Psoas muscle (tissue), 8 donors: ENCODE measurements around the gene KIAA1958. TPM values are rescaled to one million over a fixed set of nuclear protein-coding genes. Genes with fewer than 3 reads are reported as not detected.
"Not testable (repeated sequence)": the region's sequence is repeated elsewhere in the genome, so short reads cannot be mapped to it uniquely, and the experiment has no call there.

Experiments
- ATAC-seq, 4 donors: fragments of 200-7000 bp; cut with Tn5 transposase; one replicate each; pipeline ENCODE4 v1.9.1; 2020; ENCODE audit warnings: moderate library complexity in 3 of 4, mild to moderate bottlenecking in 2 of 4
- DNase-seq, 2 donors: peaks; one replicate each; pipeline ENCODE4 v3.0.0-alpha.2; 2020
- H3K27ac ChIP-seq: fragments of 200-600 bp; one replicate; pipeline ENCODE4 v1.8.0; 2022
- H3K27me3 ChIP-seq, 3 donors: fragments of 200-600 bp in 1 of 3; one replicate each; pipeline versions ENCODE4 v1.6.1 to v1.8.0; 2013 to 2022; ENCODE audit warnings: low read length in 2 of 3, mild to moderate bottlenecking in 2 of 3, moderate library complexity in 1 of 3; ENCODE audit not compliant: insufficient read depth in 3 of 3
- H3K36me3 ChIP-seq, 2 donors: fragments of 200-600 bp in 1 of 2; one replicate each; pipeline versions ENCODE4 v1.6.1 to v1.8.0; 2013 to 2022; ENCODE audit warnings: low read depth in 1 of 2, mild to moderate bottlenecking in 1 of 2, moderate library complexity in 1 of 2; ENCODE audit not compliant: insufficient read depth in 1 of 2
- H3K4me1 ChIP-seq: fragments of 200-600 bp; one replicate; pipeline ENCODE4 v1.8.0; 2022
- H3K4me3 ChIP-seq: fragments of 200-600 bp; one replicate; pipeline ENCODE4 v1.8.0; 2022; ENCODE audit warnings: mild to moderate bottlenecking
- H3K9me3 ChIP-seq: fragments of 200-600 bp; one replicate; pipeline ENCODE4 v1.8.0; 2022
- WGBS, 3 donors: extraction: QIAGEN DNeasy Blood & Tissue Kit; methylation state at CpG; one replicate each; pipeline versions ENCODE4 v1.1.6 to v1.1.7; 2013; 5-methylcytosine and 5-hydroxymethylcytosine counted together
- intact Hi-C, 2 donors: fragments of 100-400 bp; cut with DNase I; formaldehyde crosslinking; loops; one replicate each; pipeline versions ENCODE4 v1.11.0 to v1.14.2; 2022
- polyA plus RNA-seq, 3 donors: library from polyadenylated mRNA; stranded (reverse); fragments of 200-250 nt; gene quantifications; one replicate each; pipeline ENCODE4 v1.2.3, GENCODE V29; 2013
- total RNA-seq, 4 donors: library from RNA; stranded (reverse); fragmentation: NEBNext Ultra II Directional in 2 of 4; extraction: Animal tissue kit (Norgen Biotek cat#: 25700) in 2 of 4; gene quantifications; one replicate each; pipeline versions ENCODE4 v1.2.1 to v1.2.4, GENCODE V29; 2021 to 2023
- TF ChIP-seq, protein P1 (sequence below): fragments of 200-600 bp; IDR thresholded peaks from one replicate; pipeline ENCODE4 v1.8.0; 2022; ENCODE audit warnings: antibody characterized with exemption
- donor health status: healthy with polysubstance abuse.
- donor health status: DM: no; HTN: no; CAD: no; lungs with moderate emphysema.
- donor health status: Bipolar disorder and iron deficiency.
- donor health status: healthy.
- donor health status: DM: yes; HTN: yes; CAD: no.
- donor health status: DM: no; HTN: no; CAD: no.
- donor health status: DM: no; HTN: no; CAD: no.
- donor health status: DM: yes; HTN: yes; CAD: no.

KIAA1958 gene
- total and polyA plus RNA-seq, 7 donors = 0.56 to 4.1 (median 1.5) TPM

DNA sequence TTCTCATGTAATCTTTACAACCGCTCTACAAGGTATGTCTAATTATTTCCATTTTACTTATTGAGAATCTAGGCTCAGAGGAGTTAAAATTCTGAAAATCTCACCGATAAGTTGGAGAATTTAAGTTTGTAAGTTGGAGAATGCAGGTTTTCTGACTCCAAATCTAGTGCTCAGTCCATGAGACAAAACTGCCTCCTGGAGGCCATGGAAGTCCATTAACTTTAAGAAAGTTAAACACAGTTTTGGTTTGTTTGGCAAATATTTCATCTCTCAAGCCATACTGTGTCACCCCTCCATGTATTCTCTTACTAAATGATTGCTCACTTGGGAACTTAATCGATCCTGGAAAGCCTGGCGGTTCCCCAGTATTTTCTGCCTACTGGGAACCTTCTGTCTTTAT is 178.7 kb downstream of the KIAA1958 start:
- no peaks in the 10 kb centered on the region for H3K27me3 ChIP-seq
- no peak for ATAC-seq
- no peaks in the 10 kb centered on the region for H3K36me3 ChIP-seq
- H3K9me3 ChIP-seq = no peaks in the 10 kb centered on the region
- 67 to 81% (median 74%) methylated on average over 4 of the region's 4 CpGs for WGBS, 3 donors
- no peak overlapping the region for H3K27ac ChIP-seq
- TF ChIP-seq, protein P1, sequence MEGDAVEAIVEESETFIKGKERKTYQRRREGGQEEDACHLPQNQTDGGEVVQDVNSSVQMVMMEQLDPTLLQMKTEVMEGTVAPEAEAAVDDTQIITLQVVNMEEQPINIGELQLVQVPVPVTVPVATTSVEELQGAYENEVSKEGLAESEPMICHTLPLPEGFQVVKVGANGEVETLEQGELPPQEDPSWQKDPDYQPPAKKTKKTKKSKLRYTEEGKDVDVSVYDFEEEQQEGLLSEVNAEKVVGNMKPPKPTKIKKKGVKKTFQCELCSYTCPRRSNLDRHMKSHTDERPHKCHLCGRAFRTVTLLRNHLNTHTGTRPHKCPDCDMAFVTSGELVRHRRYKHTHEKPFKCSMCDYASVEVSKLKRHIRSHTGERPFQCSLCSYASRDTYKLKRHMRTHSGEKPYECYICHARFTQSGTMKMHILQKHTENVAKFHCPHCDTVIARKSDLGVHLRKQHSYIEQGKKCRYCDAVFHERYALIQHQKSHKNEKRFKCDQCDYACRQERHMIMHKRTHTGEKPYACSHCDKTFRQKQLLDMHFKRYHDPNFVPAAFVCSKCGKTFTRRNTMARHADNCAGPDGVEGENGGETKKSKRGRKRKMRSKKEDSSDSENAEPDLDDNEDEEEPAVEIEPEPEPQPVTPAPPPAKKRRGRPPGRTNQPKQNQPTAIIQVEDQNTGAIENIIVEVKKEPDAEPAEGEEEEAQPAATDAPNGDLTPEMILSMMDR = no peak
- no peaks in the 10 kb centered on the region for H3K4me1 ChIP-seq
- H3K4me3 ChIP-seq = no peak overlapping the region
- no peak for DNase-seq
- intact Hi-C loops = no loop called here

DNA sequence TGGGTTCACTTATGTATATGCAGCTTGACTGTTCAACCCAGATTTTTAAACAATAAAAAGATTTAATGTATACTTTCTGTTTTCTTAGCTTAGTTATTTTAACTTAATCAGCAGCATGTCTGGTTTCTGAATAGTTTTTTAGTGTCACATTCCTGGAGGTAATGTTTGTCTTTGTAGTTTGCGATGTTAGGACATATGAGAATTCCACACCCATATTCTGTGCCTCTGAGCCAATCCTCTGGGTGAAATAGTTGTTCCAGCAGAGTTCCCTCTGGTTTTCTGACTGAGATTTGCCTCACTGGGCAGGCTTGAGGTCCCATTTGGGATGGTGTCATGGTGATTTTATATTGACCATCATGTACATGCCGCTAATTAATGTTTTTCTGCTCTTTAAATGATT is 182.7 kb downstream of the KIAA1958 start:
- no peak for DNase-seq
- intact Hi-C loops = no loop called here
- H3K9me3 ChIP-seq = no peaks in the 10 kb centered on the region
- no peak for ATAC-seq
- H3K27ac ChIP-seq = no peak overlapping the region
- H3K27me3 ChIP-seq = no peaks in the 10 kb centered on the region
- WGBS, 3 donors = 91 to 92% (median 91%) methylated on average over 2 of the region's 2 CpGs
- TF ChIP-seq, protein P1 = no peak
- no peak overlapping the region for H3K4me3 ChIP-seq
- no peaks in the 10 kb centered on the region for H3K36me3 ChIP-seq
- no peaks in the 10 kb centered on the region for H3K4me1 ChIP-seq

DNA sequence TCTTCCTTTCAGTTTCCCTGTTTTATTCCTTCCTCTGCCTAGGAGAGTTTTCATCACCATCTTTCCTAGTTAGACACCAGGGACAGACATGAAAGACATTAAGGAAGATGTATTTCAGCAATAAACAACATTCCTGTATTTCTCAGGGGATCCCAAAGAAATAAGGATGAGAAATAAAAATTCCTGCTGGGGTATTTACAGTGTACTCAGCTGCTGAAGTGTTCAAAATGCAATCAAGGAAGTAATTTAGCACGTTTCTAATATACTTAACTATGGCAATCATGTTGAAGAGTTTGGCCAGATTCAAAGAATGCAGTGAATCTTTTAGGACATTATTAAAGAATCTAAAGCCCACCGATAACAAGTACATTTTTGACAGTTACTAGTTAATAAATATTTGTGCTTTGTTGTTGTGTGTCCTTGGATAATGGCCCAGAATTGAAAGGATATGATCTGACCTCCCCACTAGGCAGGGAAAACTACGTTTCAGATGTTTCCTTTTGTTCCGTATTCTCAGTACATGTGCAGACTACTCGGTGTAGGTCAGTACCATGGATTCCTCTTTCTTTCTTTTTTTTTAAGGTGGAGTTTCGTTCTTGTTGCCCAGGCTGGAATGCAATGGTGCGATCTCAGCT is 184.5 kb downstream of the KIAA1958 start:
- no peaks in the 10 kb centered on the region for H3K4me1 ChIP-seq
- intact Hi-C loops = no loop called here
- H3K9me3 ChIP-seq = no peaks in the 10 kb centered on the region
- TF ChIP-seq, protein P1 = no peak
- no peaks in the 10 kb centered on the region for H3K36me3 ChIP-seq
- 49 to 70% (median 54%) methylated on average over 7 of the region's 7 CpGs for WGBS, 3 donors
- no peaks in the 10 kb centered on the region for H3K27me3 ChIP-seq
- DNase-seq = no peak
- no peak overlapping the region for H3K4me3 ChIP-seq
- H3K27ac ChIP-seq = no peak overlapping the region
- no peak for ATAC-seq

DNA sequence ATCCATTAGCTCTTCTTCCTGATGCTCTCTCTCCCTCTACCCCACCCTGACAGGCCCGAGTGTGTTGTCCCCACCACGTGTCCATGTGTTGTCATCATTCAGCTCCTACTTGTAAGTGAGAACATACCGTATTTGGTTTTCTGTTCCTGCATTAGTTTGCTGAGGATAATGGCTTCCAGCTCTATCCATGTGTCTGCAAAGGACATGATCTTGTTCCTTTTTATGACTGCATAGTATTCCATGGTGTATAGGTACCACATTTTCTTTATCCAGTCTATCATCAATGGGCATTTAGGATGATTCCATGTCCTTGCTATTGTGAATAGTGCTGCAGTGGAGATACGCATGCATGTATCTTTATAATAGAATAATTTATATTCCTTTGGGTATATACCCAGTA is 186.6 kb downstream of the KIAA1958 start:
- H3K9me3 ChIP-seq, intact Hi-C loops, H3K4me1 ChIP-seq, ATAC-seq, H3K36me3 ChIP-seq, DNase-seq, H3K4me3 ChIP-seq, H3K27ac ChIP-seq, H3K27me3 ChIP-seq: not testable (repeated sequence)
- 85 to 96% (median 91%) methylated on average over 4 of the region's 4 CpGs for WGBS, 3 donors

DNA sequence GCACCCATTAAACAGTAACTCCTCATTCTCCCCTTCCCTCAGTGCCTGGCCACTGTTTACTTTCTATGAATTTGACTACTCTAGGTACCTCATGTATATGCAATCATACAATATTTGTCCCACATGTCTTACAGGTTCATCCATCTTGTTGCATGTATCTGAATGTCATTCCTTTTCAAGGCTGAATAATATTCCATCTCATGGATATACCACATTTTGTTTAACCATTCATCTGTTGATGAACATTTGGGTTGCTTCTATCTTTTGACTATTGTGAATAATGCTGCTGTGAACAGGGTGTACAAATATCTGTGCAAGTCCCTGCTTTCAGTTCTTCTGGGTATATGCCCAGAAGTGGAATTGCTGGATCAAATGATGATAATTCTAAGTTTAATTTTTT is 190.4 kb downstream of the KIAA1958 start:
- intact Hi-C loops = no loop called here
- no peak for DNase-seq

More for the DNA sequence above, 190.4 kb downstream of the KIAA1958 start:
- no peaks in the 10 kb centered on the region for H3K4me1 ChIP-seq
- no peak overlapping the region for H3K4me3 ChIP-seq
- H3K27ac ChIP-seq = no peak overlapping the region
- no peaks in the 10 kb centered on the region for H3K27me3 ChIP-seq
- ATAC-seq = no peak
- H3K36me3 ChIP-seq = no peaks in the 10 kb centered on the region
- peaks cover 3% of the 10 kb centered on the region for H3K9me3 ChIP-seq
- TF ChIP-seq, protein P1 = no peak
